Endothelial cell of umbilical vein (primary cell): ENCODE measurements around the gene ARHGAP10.

ENCODE experiments used
- EZH2 ChIP-seq: IDR thresholded peaks from 2 replicates; pipeline ENCODE4 v1.6.1; 2012; ENCODE audit warnings: borderline replicate concordance, low read depth, mild to moderate bottlenecking, moderate library complexity, low read length, inconsistent platforms; ENCODE audit not compliant: severe bottlenecking
- FOS ChIP-seq: IDR thresholded peaks from 2 replicates; pipeline ENCODE4 v1.6.1; 2011; ENCODE audit warnings: mild to moderate bottlenecking, low read length, moderate library complexity, borderline replicate concordance; ENCODE audit not compliant: insufficient read depth
- GATA2 ChIP-seq: IDR thresholded peaks from 2 replicates; pipeline ENCODE4 v1.7.0; 2011; ENCODE audit warnings: low read depth, mild to moderate bottlenecking, moderate library complexity, mixed read lengths, low read length; ENCODE audit not compliant: insufficient read length, insufficient read depth
- JUN ChIP-seq: IDR thresholded peaks from 2 replicates; pipeline ENCODE4 v1.6.1; 2011; ENCODE audit warnings: borderline replicate concordance, low read depth; ENCODE audit not compliant: insufficient read length, insufficient read depth
- MYC ChIP-seq: IDR thresholded peaks from one replicate; pipeline ENCODE4 v1.6.1; 2011; ENCODE audit warnings: mild to moderate bottlenecking, low read depth, low read length
- POLR2A ChIP-seq: IDR thresholded peaks from 2 replicates; pipeline ENCODE4 v1.6.1; 2012; ENCODE audit warnings: low read depth, mild to moderate bottlenecking, control low read depth, low read length
- POLR2AphosphoS5 ChIP-seq: IDR thresholded peaks from 2 replicates; pipeline ENCODE4 v1.6.1; 2012; ENCODE audit warnings: low read depth, mild to moderate bottlenecking, control low read depth, low read length, moderate library complexity; ENCODE audit not compliant: insufficient read depth
- TF ChIP-seq, protein P1 (sequence below), 2 donors: IDR thresholded peaks; 1 replicate in 1 of 2; 2 replicates in 1 of 2; pipeline ENCODE4 v1.5.1; 2011; ENCODE audit warnings: low read length in 2 of 2, mild to moderate bottlenecking in 2 of 2, moderate library complexity in 2 of 2, control low read depth in 1 of 2, inconsistent platforms in 1 of 2, low read depth in 1 of 2; ENCODE audit not compliant: insufficient read depth in 1 of 2; ENCODE audit errors: extremely low read depth in 1 of 2
- TF ChIP-seq, protein P2 (sequence below): IDR thresholded peaks from 2 replicates; pipeline ENCODE4 v1.6.1; 2011; ENCODE audit not compliant: insufficient read depth, insufficient read length

DNA sequence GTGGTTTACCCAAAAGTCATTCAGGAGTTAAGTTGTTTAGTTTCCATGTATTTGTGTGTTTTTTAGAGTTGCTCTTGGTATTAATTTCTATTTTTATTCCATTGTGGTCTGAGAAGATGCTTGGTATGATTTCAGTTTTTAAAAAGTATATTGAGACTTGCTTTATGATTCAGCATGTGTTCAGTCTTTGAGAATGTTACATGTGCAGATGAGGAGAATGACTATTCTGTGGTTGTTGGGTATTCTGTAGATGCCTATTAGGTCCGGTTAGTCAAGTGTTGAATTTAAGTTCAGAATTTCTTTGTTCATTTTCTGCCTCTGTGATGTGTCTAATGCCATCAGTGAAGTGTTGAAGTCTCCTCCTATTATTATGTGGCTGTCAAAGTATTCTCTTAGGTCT, 249.4 kb downstream of the ARHGAP10 start:
- no peak for TF ChIP-seq JUN
- TF ChIP-seq, protein P1, sequence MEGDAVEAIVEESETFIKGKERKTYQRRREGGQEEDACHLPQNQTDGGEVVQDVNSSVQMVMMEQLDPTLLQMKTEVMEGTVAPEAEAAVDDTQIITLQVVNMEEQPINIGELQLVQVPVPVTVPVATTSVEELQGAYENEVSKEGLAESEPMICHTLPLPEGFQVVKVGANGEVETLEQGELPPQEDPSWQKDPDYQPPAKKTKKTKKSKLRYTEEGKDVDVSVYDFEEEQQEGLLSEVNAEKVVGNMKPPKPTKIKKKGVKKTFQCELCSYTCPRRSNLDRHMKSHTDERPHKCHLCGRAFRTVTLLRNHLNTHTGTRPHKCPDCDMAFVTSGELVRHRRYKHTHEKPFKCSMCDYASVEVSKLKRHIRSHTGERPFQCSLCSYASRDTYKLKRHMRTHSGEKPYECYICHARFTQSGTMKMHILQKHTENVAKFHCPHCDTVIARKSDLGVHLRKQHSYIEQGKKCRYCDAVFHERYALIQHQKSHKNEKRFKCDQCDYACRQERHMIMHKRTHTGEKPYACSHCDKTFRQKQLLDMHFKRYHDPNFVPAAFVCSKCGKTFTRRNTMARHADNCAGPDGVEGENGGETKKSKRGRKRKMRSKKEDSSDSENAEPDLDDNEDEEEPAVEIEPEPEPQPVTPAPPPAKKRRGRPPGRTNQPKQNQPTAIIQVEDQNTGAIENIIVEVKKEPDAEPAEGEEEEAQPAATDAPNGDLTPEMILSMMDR (IDR thresholded peaks at IDR 0.05; ENCODE audit: extremely low read depth in 1 of 2, insufficient read depth in 1 of 2, low read depth in 1 of 2, low read length in 2 of 2), result no peak
- TF ChIP-seq POLR2A, result no peak
- no peak for TF ChIP-seq MYC
- TF ChIP-seq POLR2AphosphoS5, result no peak
- no peak for TF ChIP-seq EZH2
- no peak for TF ChIP-seq FOS
- TF ChIP-seq, protein P2, sequence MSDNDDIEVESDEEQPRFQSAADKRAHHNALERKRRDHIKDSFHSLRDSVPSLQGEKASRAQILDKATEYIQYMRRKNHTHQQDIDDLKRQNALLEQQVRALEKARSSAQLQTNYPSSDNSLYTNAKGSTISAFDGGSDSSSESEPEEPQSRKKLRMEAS, result no peak
- TF ChIP-seq GATA2, result no peak
